HG02973 (cell line): ENCODE data around the gene CRADD.
"Not testable (repeated sequence)": the region's sequence is repeated elsewhere in the genome, so short reads cannot be mapped to it uniquely, and the experiment has no call there.

Experiments used
- ATAC-seq: cut with Tn5 transposase; IDR thresholded peaks from one replicate; pipeline ENCODE4 v1.9.1; 2021; ENCODE audit warnings: moderate library complexity; ENCODE audit not compliant: unreplicated experiment

Gene CRADD

DNA sequence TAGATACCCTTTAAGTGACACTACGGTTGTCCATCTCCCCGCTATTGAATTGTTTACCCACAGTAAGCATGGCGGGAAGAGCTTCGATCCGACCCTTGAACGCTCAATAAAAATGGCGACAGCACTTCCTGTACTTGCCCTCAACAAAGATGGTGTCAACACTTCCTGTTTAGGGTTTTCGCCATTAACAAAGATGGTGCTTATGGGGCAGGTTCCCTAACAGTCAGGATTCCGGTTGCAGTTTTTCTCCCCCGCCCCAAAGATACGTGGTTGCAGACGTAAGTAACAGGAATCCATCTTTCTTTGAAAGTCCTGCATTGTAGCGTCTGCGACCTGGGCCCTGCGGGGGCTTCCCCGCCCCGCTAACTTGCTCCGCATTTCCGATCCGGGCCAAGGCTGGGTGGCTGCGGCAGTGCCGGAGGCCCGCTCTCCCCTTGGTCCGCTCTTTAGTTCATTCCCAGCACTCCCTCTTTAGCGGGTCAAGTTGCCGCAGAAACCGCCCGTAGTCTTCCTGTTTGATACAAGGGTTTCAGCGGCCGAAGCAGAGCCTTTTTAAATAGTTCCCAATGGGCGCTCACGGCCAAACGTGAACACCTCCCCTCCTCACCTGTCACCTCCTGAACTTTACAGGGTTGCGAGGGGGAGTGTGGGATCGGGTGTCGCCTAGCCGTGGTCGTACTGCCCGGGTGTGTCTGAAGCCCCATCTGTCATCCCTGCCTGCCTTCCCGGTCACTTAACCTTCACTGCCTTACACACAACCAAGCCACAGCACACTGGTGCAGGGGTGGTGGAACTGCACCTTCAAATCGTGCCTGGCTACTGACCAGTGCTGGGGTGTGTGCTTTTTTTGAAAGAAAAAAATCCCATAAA is at the start of gene CRADD:
Gene CRADD (plus strand): TSS at position 181 of the 870 bp plus-strand sequence.
- ATAC-seq = peak; percentile 89

DNA sequence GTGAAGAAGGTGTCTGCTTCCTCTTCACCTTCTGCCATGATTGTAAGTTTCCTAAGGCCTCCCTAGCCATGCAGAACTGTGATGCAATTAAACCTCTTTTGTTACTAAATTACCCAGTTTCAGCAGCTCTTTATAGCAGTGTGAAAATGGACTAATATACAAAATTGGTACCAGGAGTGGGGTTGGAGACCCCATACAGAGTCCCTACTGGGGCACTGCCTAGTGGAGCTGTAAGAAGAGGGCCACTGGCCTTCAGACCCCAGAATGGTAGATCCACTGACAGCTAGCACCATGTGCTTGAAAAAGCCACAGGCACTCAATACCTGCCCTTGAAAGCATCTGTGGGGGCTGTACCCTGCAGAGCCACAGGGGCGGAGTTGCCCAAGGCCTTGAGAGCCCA is 44.8 kb upstream of the CRADD start:
- ATAC-seq = no peak

- ATAC-seq = no peak
Observed at GRCh38 chr12:93634416-93634815, 42.8 kb upstream of the CRADD start.

DNA sequence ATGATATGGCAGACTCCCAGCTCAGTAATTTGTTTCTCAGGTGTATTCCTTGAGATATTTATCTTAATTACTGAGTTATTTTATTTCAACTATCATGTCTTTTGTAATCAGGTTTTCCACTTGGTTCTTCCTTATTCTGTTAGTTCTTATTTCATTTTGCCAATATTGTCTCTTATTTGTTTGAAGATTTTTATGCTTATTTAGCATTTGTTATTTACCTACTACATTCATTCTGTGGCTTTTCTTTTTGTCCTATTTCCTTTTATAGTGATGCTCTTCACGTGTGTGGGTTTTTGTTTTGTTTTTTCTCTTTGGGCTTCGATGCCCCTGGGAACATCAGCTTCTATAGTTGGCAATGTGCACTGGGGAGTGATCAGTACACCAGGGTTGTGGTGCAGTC is 40.5 kb upstream of the CRADD start:
- no peak for ATAC-seq

- no peak for ATAC-seq
Observed at GRCh38 chr12:93638095-93638494, 39.1 kb upstream of the CRADD start.

DNA sequence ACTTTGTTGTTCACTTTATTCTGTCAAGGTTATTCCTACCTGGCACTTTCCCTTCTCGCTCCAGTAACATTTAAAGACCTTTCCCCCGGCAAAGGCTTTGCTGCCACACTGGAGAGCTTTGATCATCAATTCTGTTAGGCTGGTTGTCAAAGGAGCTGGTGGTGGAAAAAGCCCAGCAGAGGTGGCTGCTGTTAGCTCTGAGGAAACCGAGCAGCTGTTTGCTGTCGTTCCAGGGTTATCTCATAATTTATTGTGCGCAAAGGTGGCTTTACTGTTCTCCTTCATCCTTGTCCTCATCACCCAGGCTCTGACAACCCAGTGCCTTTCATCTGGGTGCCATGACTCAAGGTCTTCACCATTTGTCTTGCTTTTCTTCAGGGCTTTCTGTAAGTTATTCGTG is 38.2 kb upstream of the CRADD start:
- ATAC-seq = no peak

DNA sequence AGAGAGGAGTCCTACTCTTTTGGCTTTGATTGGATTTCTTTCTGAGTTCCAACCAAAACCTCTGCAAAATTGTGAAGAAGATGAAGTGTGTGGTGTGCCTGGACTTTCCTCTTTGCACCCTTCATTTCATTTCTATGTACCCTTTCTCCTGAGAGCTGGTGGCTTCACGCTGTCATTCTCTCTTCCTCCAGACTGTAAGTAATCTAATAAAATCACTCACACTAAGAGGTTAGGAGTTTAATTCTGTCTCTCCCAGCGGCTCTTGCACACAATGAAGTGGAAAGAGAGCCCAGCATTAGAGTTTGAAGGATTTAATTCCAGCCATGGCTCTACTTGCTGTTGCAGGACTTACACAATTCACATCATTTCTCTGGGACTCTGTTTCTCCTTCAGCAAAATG is 37.8 kb upstream of the CRADD start:
- no peak for ATAC-seq

- ATAC-seq = not testable (repeated sequence)
Observed at GRCh38 chr12:93641380-93641779, 35.8 kb upstream of the CRADD start.

GRCh38 chr12:93642751-93643150 is 34.4 kb upstream of the CRADD start:
- ATAC-seq = no peak

GRCh38 chr12:93645702-93646101 is 31.5 kb upstream of the CRADD start:
- no peak for ATAC-seq

DNA sequence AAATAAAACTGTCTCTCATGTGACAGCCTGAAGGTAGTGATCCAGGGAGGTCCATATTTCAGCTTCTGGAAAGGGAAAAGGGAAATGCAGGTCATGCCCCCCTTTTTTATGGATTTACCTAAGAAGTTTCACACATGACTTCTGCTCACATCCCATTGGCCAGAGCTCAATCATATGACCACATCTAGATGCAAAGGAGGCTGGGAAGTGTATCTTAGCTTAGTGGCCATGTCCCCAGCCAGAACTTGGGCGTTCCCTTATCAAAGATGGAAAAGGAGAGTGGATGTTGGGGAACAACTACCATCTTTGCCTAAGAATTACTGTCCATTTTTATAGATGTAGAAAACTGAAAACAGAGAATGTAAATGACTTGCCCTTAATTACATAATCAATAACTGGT is 26.5 kb upstream of the CRADD start:
- no peak for ATAC-seq

DNA sequence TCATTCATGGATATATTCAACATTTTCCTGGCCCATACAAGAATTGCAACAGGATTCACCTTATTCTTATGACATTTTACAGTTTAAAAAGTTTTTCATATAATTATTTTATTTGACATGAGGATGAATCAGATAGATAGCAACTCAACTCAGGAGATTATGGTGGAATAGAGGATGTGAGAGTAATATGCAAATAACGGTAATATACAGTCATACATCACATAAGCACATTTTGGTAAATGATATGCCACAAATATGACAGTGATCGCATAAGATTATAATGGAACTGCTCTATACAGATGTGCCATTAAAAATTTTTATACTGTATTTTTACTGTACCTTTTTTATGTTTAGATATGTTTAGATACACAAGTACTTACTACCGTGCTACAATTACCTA is 24.1 kb upstream of the CRADD start:
- ATAC-seq = no peak

GRCh38 chr12:93653712-93654111 is 23.5 kb upstream of the CRADD start:
- no peak for ATAC-seq

DNA sequence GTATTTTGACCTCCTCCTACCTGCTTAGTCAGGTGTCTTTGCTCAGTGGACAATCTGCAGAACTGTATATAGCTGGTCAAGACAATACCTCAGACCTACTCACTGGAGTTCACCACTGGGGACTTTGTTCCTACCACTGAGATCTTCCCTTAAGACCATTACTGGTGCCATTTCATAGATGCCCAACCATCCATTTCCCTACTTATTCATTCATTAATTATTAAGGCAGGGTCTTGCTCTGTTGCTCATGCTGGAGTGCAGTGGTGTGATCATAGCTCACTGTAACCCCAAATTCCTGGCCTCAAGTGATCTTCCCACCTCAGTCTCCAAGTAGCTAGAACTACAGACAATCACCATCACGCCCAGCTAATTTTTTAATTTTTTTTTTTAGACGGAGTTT is 22.8 kb upstream of the CRADD start:
- ATAC-seq = no peak

- no peak for ATAC-seq
Observed at GRCh38 chr12:93657071-93657470, 20.1 kb upstream of the CRADD start.

- no peak for ATAC-seq
Observed at GRCh38 chr12:93661021-93661420, 16.2 kb upstream of the CRADD start.

DNA sequence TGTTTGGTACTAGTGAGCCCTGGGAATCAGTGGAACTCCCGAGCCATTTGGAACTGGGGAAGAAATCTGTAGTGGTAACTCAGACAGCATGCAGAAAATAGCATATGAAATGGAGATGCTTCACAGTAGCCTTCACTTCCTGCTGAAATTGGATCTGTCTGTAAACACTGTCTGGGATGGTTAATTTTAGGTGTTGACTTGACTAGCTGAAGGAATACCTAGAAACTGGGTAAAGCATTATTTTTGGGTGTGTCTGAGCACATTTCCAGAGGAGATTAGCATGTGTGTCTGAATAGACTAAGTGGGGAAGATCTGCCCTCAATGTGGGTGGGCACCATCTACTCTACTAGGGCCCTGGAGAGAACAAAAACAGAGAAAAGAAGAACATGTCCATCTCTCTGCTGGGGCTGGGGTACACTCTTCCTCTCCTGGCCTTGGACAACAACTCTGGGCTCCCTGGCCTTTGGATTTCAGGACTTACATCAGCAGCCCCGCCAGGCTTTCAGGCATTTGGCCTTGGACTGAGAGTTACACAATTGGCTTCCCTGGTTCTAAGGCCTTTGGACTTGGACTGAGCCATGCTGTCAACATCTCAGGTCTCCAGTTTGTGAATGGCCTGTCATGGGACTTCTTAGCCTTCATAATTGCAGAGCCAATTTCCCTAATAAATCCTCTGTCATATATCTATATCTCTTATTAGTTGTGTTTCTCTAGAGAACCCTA is 14.0 kb upstream of the CRADD start:
- no peak for ATAC-seq

GRCh38 chr12:93663729-93664084 is 13.5 kb upstream of the CRADD start:
- ATAC-seq = no peak

DNA sequence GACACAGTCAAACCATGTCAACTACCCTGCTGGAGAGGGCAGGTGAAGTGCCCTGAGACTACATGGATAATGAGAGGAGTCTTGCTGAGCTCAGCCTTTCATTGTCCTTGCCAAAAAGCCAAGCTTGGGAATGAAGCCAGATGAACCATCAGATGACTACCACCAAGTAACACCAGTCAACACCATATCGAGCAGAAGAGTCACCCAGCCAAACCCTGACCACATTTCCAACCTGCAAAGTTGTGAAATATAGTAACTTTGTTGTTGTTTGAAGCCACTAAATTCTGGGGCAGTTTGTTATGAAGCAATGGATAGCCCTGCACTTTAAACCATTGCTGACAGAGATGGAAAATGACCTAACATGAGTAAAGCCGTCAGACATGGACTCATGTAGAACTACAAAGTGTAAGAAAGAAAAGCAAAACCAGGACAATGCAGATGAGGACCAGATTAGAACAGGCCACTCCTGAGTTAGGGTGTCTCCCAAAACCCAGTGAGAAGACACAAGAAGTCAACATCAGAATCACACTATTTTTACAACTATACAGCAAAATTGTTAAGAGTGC is 12.5 kb upstream of the CRADD start:
- ATAC-seq = no peak

DNA sequence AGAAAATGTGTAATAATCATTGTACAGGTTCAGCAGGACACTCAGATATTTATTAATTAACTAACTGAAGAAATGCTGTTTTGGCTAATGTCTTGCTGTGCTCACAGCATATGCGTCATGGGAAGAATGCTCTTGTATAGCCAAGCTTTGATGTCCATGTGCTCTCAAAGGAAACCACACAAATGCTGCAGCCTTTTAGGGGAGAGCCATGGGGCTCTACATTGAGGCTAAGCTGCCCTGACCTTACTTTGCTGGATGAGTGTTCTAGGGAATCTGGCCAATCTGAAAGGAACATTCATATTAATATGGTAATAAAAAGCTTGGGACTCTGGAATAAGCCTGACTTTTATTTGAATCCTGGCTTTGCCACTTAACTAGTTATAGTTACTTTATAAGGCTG is 9.5 kb upstream of the CRADD start:
- no peak for ATAC-seq

- peak; percentile 83 for ATAC-seq
Observed at GRCh38 chr12:93668919-93669418, 8.2 kb upstream of the CRADD start.

- no peak for ATAC-seq
Observed at GRCh38 chr12:93669452-93669851, 7.7 kb upstream of the CRADD start.
